ENCODE results near the gene VAV2.

VAV2 gene

DNA sequence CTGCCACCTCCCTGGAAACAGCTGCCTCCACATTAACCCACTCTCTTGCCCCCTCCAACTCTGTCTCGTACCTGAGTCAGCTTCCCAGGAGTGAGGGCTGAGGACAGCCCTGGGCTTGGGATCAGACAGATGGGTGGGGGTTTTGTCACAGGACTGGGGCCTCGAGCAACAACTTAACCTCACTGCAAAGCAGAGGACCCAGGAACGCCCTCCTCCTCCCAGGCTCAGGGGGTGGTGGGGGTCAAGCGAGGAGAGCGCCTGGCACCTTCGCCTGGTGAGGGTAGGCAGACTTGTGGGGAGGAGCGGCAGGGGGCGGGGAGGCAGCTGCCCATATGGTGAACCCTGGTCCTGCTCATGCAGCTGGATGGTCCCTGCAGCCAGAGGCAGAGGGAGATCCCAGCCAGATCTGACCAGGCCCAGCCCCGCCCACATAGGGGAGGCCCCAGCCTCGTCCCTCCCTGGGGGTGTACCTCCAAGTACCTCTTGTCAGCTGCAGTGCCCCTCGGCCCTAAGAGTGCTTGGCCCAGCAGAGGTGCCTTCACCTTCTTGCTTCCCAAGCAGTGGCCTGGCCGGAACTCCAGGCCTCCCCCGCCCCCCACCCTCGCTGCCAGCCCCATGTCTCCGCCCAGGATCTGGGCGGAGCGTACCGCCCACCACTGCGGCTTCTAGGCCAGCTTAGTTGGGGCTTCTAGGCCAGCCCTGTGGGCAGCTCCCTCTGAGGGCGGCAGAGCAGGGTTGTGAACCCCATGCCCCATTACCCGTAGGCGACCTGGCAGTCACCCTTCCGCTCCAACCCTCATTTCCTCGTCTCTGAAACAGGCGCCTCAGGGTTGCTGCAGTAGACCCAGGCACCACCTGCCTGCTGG, 254.1 kb downstream of the VAV2 start, which contains the start of gene SARDH:
Gene SARDH (minus strand): TSS at position 579 of the 866 bp plus-strand sequence. CDS start 4,179 bp downstream, outside the sequence.
- POLR2A ChIA-PET: interaction anchor here (0.6 kb wide), 1 partner anchor 159 kb away, joined by 3 read pairs; no protein-coding TSS in a partner anchor
- no peaks in the 10 kb centered on the region for H3K27me3 ChIP-seq (replicated peaks in 2 of 5; ENCODE audit: control insufficient read depth in 4 of 5, insufficient read depth in 5 of 5, low read length in 4 of 5)
- H3K4me1 ChIP-seq (ENCODE audit: control extremely low read depth in 1 of 4, control insufficient read depth in 4 of 4, insufficient read depth in 4 of 4, low read length in 3 of 4): peaks cover 0 to 18% (median 13%) of the 10 kb centered on the region in 4 experiments
- H3K4me3 ChIP-seq (ENCODE audit: control insufficient read depth in 1 of 7, extremely low read depth in 1 of 7, insufficient read depth in 4 of 7, low read depth in 2 of 7, low read length in 6 of 7): peak within 1 kb of the TSS; percentile 26 to 74 (median 40)
- peak; percentile 31 to 57 (median 52) for DNase-seq
- CTCF ChIA-PET: interaction anchor here (0.6 to 3.1 kb wide), 5 partner anchors 10 to 96 kb away, joined by 3 to 14 read pairs (median 5); no protein-coding TSS in a partner anchor
- 15% methylated on average over 22 of the region's 25 CpGs for WGBS (ENCODE audit: insufficient coverage)
- no peak within 1 kb of the TSS for H3K27ac ChIP-seq (ENCODE audit: insufficient read depth in 1 of 2, low read depth in 1 of 2, low read length in 2 of 2, poor library complexity in 1 of 2, severe bottlenecking in 2 of 2)
- H3K9me3 ChIP-seq (ENCODE audit: control extremely low read depth in 1 of 5, control insufficient read depth in 4 of 5, insufficient read depth in 2 of 5, low read depth in 1 of 5, low read length in 4 of 5): no peaks in the 10 kb centered on the region
- H3K36me3 ChIP-seq (ENCODE audit: control insufficient read depth in 4 of 4, insufficient read depth in 4 of 4, low read length in 3 of 4): no peaks in the 10 kb centered on the region

DNA sequence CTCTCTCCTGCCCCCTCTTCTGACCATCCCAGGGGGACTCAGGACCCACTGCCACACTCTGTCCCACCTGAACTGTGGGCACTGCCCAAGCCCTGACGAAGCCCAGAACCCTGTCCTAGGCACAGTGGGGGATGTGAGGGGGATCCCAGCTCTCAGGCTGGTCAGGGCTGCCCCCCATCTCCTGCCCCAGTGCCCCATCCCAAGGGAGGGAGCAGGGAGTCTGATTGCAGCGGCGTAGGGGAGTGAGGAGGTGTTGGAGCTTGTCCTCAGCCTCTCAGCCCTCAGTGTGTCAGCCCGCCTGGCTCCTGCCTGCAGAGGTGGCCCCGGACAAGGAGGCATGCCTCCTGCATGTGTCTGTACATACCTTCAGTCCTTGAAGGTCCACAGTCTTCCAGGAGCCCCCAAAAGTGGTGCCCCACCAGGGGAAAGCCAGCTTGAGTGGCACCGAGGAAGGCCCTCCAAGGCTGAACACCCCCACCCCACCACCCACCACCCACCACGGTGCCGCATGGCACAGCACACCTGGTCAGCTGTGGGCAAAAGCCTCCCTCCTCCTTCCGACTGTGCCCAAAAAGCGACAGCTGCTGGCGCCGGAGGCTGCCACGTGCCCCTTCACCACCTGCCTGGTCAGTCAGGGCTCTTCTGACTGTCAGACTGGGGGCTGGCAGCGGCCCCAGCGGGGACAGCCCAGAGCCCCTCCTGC, 254.9 kb downstream of the VAV2 start:
- CTCF ChIA-PET: interaction anchor here (0.6 to 3.1 kb wide), 3 partner anchors 11 to 97 kb away, joined by 5 to 14 read pairs (median 6); no protein-coding TSS in a partner anchor
- no peak overlapping the region for H3K27ac ChIP-seq (ENCODE audit: insufficient read depth in 1 of 2, low read depth in 1 of 2, low read length in 2 of 2, poor library complexity in 1 of 2, severe bottlenecking in 2 of 2)

DNA sequence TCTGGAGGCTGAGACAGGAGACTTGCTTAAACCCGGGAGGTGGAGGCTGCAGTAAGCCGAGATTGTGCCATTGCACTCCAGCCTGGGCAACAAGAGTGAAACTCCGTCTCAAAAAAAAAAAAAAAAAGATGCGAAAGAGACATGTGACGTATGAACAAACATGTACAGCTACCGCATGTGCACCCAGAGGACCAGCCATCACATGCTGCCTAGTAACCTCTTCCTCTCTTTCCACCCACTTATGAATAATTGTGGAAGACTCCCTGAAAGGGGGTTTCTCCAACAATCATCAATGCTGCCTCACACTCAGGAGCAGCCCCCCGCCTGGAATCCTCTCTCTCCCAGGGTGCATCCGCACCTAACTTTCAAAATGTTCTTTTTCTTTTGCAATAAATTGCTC, 256.2 kb downstream of the VAV2 start:
- Histone ChIP-seq H3K4me1 (ENCODE audit: control extremely low read depth in 1 of 4, control insufficient read depth in 4 of 4, insufficient read depth in 4 of 4, low read length in 3 of 4) (peaks cover 0 to 18% (median 13%) of the 10 kb centered on the region in 4 experiments), H3K4me3 (ENCODE audit: control insufficient read depth in 1 of 7, extremely low read depth in 1 of 7, insufficient read depth in 4 of 7, low read depth in 2 of 7, low read length in 6 of 7) (no peak overlapping the region), H3K27ac (ENCODE audit: insufficient read depth in 1 of 2, low read depth in 1 of 2, low read length in 2 of 2, poor library complexity in 1 of 2, severe bottlenecking in 2 of 2) (no peak overlapping the region), H3K36me3 (ENCODE audit: control insufficient read depth in 4 of 4, insufficient read depth in 4 of 4, low read length in 3 of 4) (no peaks in the 10 kb centered on the region), H3K27me3 (replicated peaks in 2 of 5; ENCODE audit: control insufficient read depth in 4 of 5, insufficient read depth in 5 of 5, low read length in 4 of 5) (no peaks in the 10 kb centered on the region), H3K9me3 (ENCODE audit: control extremely low read depth in 1 of 5, control insufficient read depth in 4 of 5, insufficient read depth in 2 of 5, low read depth in 1 of 5, low read length in 4 of 5) (no peaks in the 10 kb centered on the region)
- DNase-seq: no peak
- WGBS (ENCODE audit: insufficient coverage): 100% methylated on average over 4 of the region's 8 CpGs
- CTCF ChIA-PET: interaction anchor here (0.7 kb wide), 1 partner anchor 158 kb away, joined by 3 read pairs; no protein-coding TSS in a partner anchor
- POLR2A ChIA-PET: no interaction called here

More for the DNA sequence above, 254.9 kb downstream of the VAV2 start:
- Histone ChIP-seq H3K36me3 (ENCODE audit: control insufficient read depth in 4 of 4, insufficient read depth in 4 of 4, low read length in 3 of 4) (no peaks in the 10 kb centered on the region), H3K4me3 (ENCODE audit: control insufficient read depth in 1 of 7, extremely low read depth in 1 of 7, insufficient read depth in 4 of 7, low read depth in 2 of 7, low read length in 6 of 7) (peak overlapping the region in 2 of 7 experiments; percentile 38 to 74), H3K27me3 (replicated peaks in 2 of 5; ENCODE audit: control insufficient read depth in 4 of 5, insufficient read depth in 5 of 5, low read length in 4 of 5) (no peaks in the 10 kb centered on the region), H3K9me3 (ENCODE audit: control extremely low read depth in 1 of 5, control insufficient read depth in 4 of 5, insufficient read depth in 2 of 5, low read depth in 1 of 5, low read length in 4 of 5) (no peaks in the 10 kb centered on the region), H3K4me1 (ENCODE audit: control extremely low read depth in 1 of 4, control insufficient read depth in 4 of 4, insufficient read depth in 4 of 4, low read length in 3 of 4) (peaks cover 0 to 18% (median 13%) of the 10 kb centered on the region in 4 experiments)
- POLR2A ChIA-PET: no interaction called here
- WGBS (ENCODE audit: insufficient coverage): 76% methylated on average over 8 of the region's 15 CpGs
- DNase-seq: no peak

DNA sequence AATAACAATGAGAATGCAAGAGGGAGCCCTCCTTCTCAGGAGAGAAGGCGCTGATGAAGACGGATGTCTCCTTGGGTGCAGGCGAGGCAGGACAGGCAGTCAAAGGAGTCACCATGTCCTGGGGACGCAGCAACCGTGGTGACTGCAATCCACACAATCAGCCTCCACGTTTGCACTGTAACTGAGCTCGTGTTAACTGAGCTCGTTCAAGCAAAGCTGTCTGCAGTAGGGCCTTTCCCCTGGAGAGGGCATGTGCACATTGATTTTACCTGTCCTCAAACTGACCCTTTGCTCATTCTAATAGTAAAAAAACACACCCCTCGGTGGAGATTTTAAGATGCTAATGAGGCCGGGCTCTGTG, 256.7 kb downstream of the VAV2 start:
- no peak overlapping the region for H3K27ac ChIP-seq (ENCODE audit: insufficient read depth in 1 of 2, low read depth in 1 of 2, low read length in 2 of 2, poor library complexity in 1 of 2, severe bottlenecking in 2 of 2)

DNA sequence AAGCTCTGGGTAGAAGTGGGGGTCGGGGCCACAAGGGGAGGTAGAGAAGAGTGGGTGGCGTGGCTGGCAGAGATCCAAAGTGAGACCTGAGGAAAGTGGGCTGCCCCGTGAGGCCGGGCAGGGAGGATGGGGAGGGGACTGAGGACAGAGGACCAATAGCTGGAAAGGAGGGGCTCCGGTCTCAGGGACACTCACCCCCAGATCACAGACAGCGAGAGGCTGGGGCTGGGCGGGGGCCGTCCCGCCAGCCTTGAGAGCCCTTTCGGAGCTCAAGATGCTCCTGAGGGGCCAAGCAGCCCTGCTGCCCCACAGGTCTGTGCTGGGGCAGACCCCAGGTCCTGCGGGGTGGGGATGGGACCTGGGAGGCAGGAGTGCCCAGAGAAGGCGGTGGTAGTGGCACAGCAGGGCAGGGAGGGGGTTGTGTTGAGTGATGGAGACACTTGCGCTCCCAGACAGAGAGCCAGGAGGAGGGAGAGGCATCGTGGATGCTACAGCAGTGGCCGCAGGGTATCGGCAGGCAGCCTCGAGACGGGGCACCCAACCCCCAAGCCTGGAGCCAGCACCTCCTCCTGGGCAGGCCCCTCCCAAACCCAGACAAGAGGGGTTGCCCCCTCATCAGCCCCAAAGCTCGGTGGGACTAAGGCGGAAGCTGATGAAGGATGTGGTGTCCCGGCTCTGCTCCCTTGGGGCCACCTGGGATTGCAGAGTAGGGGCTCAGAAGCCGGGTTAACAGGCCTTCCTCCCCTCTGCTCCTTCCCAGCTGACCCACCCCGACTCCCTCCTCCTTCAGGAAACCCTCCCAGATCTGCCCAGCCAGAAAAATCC, 257.3 kb downstream of the VAV2 start:
- no peak for DNase-seq
- Histone ChIP-seq H3K4me3 (ENCODE audit: control insufficient read depth in 1 of 7, extremely low read depth in 1 of 7, insufficient read depth in 4 of 7, low read depth in 2 of 7, low read length in 6 of 7) (no peak overlapping the region), H3K9me3 (ENCODE audit: control extremely low read depth in 1 of 5, control insufficient read depth in 4 of 5, insufficient read depth in 2 of 5, low read depth in 1 of 5, low read length in 4 of 5) (no peaks in the 10 kb centered on the region), H3K36me3 (ENCODE audit: control insufficient read depth in 4 of 4, insufficient read depth in 4 of 4, low read length in 3 of 4) (no peaks in the 10 kb centered on the region), H3K27me3 (replicated peaks in 2 of 5; ENCODE audit: control insufficient read depth in 4 of 5, insufficient read depth in 5 of 5, low read length in 4 of 5) (no peaks in the 10 kb centered on the region), H3K4me1 (ENCODE audit: control extremely low read depth in 1 of 4, control insufficient read depth in 4 of 4, insufficient read depth in 4 of 4, low read length in 3 of 4) (peaks cover 0 to 18% (median 13%) of the 10 kb centered on the region in 4 experiments), H3K27ac (ENCODE audit: insufficient read depth in 1 of 2, low read depth in 1 of 2, low read length in 2 of 2, poor library complexity in 1 of 2, severe bottlenecking in 2 of 2) (no peak overlapping the region)
- ChIA-PET POLR2A (no interaction called here), CTCF (interaction anchor here (1.8 kb wide), 1 partner anchor 8 kb away, joined by 6 read pairs; no protein-coding TSS in a partner anchor)
- WGBS (ENCODE audit: insufficient coverage): 95% methylated on average over 21 of the region's 23 CpGs

More for the DNA sequence above, 256.7 kb downstream of the VAV2 start:
- ChIA-PET POLR2A (no interaction called here), CTCF (interaction anchor here (0.7 kb wide), 1 partner anchor 157 kb away, joined by 3 read pairs; no protein-coding TSS in a partner anchor)
- no peak for DNase-seq
- no peaks in the 10 kb centered on the region for H3K27me3 ChIP-seq (replicated peaks in 2 of 5; ENCODE audit: control insufficient read depth in 4 of 5, insufficient read depth in 5 of 5, low read length in 4 of 5)
- H3K9me3 ChIP-seq (ENCODE audit: control extremely low read depth in 1 of 5, control insufficient read depth in 4 of 5, insufficient read depth in 2 of 5, low read depth in 1 of 5, low read length in 4 of 5): no peaks in the 10 kb centered on the region
- peaks cover 0 to 18% (median 13%) of the 10 kb centered on the region in 4 experiments for H3K4me1 ChIP-seq (ENCODE audit: control extremely low read depth in 1 of 4, control insufficient read depth in 4 of 4, insufficient read depth in 4 of 4, low read length in 3 of 4)
- WGBS (ENCODE audit: insufficient coverage): 90% methylated on average over 10 of the region's 10 CpGs
- H3K36me3 ChIP-seq (ENCODE audit: control insufficient read depth in 4 of 4, insufficient read depth in 4 of 4, low read length in 3 of 4): no peaks in the 10 kb centered on the region
- no peak overlapping the region for H3K4me3 ChIP-seq (ENCODE audit: control insufficient read depth in 1 of 7, extremely low read depth in 1 of 7, insufficient read depth in 4 of 7, low read depth in 2 of 7, low read length in 6 of 7)

DNA sequence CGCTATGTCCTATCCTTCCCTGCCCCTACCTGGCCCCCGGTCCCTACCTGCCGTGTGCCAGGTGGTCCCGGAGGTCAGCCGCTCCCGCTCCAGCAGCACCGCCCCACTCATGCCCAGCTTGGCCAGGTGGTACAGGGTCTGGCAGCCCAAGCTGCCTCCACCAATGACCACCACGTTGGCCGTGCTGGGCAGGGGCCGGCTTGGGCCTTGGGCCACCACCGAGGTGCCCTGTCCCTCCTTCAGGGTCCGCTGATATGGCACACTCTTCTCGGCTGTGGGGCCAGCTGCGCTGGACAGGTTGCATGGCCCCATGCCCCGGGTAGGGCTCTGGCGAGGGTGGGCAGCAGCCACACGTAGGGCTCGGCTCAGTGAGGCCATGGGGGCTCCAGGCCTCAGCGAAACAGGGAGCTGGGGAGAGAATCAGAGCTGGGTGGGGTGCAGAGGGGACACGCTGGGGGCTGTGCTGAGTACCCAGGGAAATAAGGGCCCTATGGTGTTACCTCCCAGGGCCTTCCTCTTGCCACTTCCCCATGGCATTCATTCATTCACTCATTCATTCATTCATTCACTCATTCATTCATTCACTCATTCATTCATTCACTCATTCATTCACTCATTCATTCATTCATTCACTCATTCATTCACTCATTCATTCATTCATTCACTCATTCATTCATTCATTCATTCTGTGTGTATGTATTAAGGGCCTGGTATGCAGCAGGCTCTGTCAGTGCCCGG, 258.2 kb downstream of the VAV2 start:
- H3K36me3 ChIP-seq (ENCODE audit: control insufficient read depth in 4 of 4, insufficient read depth in 4 of 4, low read length in 3 of 4): no peaks in the 10 kb centered on the region
- ChIA-PET CTCF (interaction anchor here (0.8 to 1.8 kb wide), 2 partner anchors 9 kb away, joined by 3 to 6 read pairs; no protein-coding TSS in a partner anchor), POLR2A (no interaction called here)
- peak; percentile 25 to 53 (median 31) for DNase-seq
- WGBS (ENCODE audit: insufficient coverage): 91% methylated on average over 18 of the region's 21 CpGs
- peaks cover 0 to 17% (median 13%) of the 10 kb centered on the region in 4 experiments for H3K4me1 ChIP-seq (ENCODE audit: control extremely low read depth in 1 of 4, control insufficient read depth in 4 of 4, insufficient read depth in 4 of 4, low read length in 3 of 4)
- H3K4me3 ChIP-seq (ENCODE audit: control insufficient read depth in 1 of 7, extremely low read depth in 1 of 7, insufficient read depth in 4 of 7, low read depth in 2 of 7, low read length in 6 of 7): no peak overlapping the region
- no peaks in the 10 kb centered on the region for H3K27me3 ChIP-seq (replicated peaks in 2 of 5; ENCODE audit: control insufficient read depth in 4 of 5, insufficient read depth in 5 of 5, low read length in 4 of 5)
- no peaks in the 10 kb centered on the region for H3K9me3 ChIP-seq (ENCODE audit: control extremely low read depth in 1 of 5, control insufficient read depth in 4 of 5, insufficient read depth in 2 of 5, low read depth in 1 of 5, low read length in 4 of 5)
- no peak overlapping the region for H3K27ac ChIP-seq (ENCODE audit: insufficient read depth in 1 of 2, low read depth in 1 of 2, low read length in 2 of 2, poor library complexity in 1 of 2, severe bottlenecking in 2 of 2)

Data from common myeloid progenitor, CD34-positive (primary cell).